SU-DHL-6 (cell line): ENCODE data around the gene DTX3.
"Not testable (repeated sequence)": the region's sequence is repeated elsewhere in the genome, so short reads cannot be mapped to it uniquely, and the experiment has no call there.

Experiments used
- H2AFZ ChIP-seq: fragments of 200-600 bp; sonication (generic); 2 replicates; pipeline ENCODE4 v1.6.1; 2014; ENCODE audit warnings: low read depth, mild to moderate bottlenecking, moderate library complexity, mixed read lengths, antibody characterized with exemption, low read length; ENCODE audit not compliant: severe bottlenecking
- H3F3A ChIP-seq: fragments of 200-600 bp; shearing (Covaris generic); 2 replicates; pipeline ENCODE4 v1.6.0; 2016; ENCODE audit warnings: antibody characterized with exemption, mild to moderate bottlenecking; ENCODE audit not compliant: insufficient read depth
- H3K27ac ChIP-seq: fragments of 200-600 bp; sonication (generic); 2 replicates; pipeline ENCODE4 v1.5.1; 2016; ENCODE audit warnings: low read depth, mild to moderate bottlenecking, low read length, moderate library complexity, mixed read lengths
- H3K27me3 ChIP-seq: fragments of 200-600 bp; sonication (generic), shearing (Covaris generic); 2 replicates; pipeline ENCODE4 v1.6.0; 2014; ENCODE audit warnings: mild to moderate bottlenecking, low read length
- H3K36me3 ChIP-seq: fragments of 200-600 bp; sonication (generic); 2 replicates; pipeline ENCODE4 v1.6.1; 2014; ENCODE audit warnings: mild to moderate bottlenecking, low read length, mixed read lengths
- H3K4me2 ChIP-seq: fragments of 300-600, 200-600 bp; shearing (Covaris generic), sonication (generic); 2 replicates; pipeline ENCODE4 v1.6.0; 2014; ENCODE audit warnings: low read length, low read depth, mild to moderate bottlenecking; ENCODE audit not compliant: poor library complexity, severe bottlenecking
- H3K4me3 ChIP-seq: fragments of 200-600 bp; sonication (generic); 2 replicates; pipeline ENCODE4 v1.5.1; 2014; ENCODE audit warnings: antibody characterized with exemption, low read length, mild to moderate bottlenecking, mixed read lengths; ENCODE audit not compliant: insufficient read depth, poor library complexity, severe bottlenecking
- H3K79me2 ChIP-seq: fragments of 200-600 bp; sonication (generic); 2 replicates; pipeline ENCODE4 v1.6.1; 2014; ENCODE audit warnings: mild to moderate bottlenecking, low read length, moderate library complexity; ENCODE audit not compliant: insufficient read depth
- H3K9ac ChIP-seq: fragments of 200-600 bp; sonication (generic); 2 replicates; pipeline ENCODE4 v1.7.0; 2014; ENCODE audit warnings: mild to moderate bottlenecking, low read length
- H3K9me2 ChIP-seq: fragments of 200-600 bp; sonication (generic); replicated peaks from 2 replicates; pipeline ENCODE4 v1.6.1; 2014; ENCODE audit warnings: low read length; ENCODE audit not compliant: insufficient read depth
- H3K9me3 ChIP-seq: fragments of 200-600 bp; sonication (generic); 2 replicates; pipeline ENCODE4 v1.6.1; 2014; ENCODE audit warnings: low read length, mixed read lengths; ENCODE audit not compliant: insufficient read depth
- H4K20me1 ChIP-seq: fragments of 200-600 bp; sonication (generic); 2 replicates; pipeline ENCODE4 v1.6.1; 2014; ENCODE audit warnings: low read depth, mild to moderate bottlenecking, antibody characterized with exemption, low read length, moderate library complexity, mixed read lengths
- EZH2phosphoT487 ChIP-seq: fragments of 200-600 bp; sonication (generic), shearing (Covaris generic); conservative IDR thresholded peaks from 2 replicates; pipeline ENCODE4 v1.6.1; 2018; ENCODE audit warnings: mild to moderate bottlenecking, antibody characterized with exemption, low read length, moderate library complexity, mixed read lengths
- TF ChIP-seq, protein P1 (sequence below): fragments of 200-600 bp; sonication (generic); IDR thresholded peaks from one replicate; pipeline ENCODE4 v1.5.1; 2017; ENCODE audit warnings: antibody characterized with exemption, mild to moderate bottlenecking, low read length, moderate library complexity; ENCODE audit not compliant: insufficient read depth, poor library complexity, severe bottlenecking

Gene DTX3

DNA sequence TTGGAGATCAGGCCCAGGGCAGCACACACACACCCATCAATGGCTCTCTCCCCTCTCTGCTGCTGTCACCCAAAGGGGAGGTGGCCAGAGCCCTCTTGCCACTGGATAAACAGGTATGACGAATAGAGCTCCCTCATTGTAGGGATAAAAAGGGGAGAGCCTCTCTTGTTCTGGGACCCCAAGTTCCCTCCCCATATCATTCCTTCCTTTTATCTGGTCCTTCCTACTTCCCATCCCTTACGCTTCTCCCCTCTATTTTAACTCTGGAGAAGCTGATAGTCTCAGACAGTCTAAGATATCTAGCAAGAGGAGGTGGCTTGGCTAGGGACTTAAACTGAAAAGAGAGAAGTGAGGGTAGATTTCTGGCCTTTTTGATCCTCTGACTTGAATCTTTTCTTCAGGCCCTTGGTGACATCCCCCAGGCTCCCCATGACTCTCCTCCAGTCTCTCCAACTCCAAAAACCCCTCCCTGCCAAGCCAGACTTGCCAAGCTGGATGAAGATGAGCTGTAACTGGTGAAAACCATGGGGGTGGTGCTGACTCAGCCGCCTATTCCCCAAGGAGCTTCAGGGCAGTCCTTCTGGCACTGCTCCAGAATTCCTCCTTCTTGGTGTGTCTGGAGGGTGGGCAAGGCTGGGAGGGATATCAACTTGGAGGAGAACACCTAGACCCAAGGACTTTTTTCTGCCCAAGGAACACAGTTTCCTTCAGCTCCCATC lies 11.9 kb downstream of the DTX3 start:
- H2AFZ ChIP-seq = no peak overlapping the region
- no peaks in the 10 kb centered on the region for H3K9me3 ChIP-seq
- no peaks in the 10 kb centered on the region for H3K27me3 ChIP-seq
- no peaks in the 10 kb centered on the region for H3K9me2 ChIP-seq
- no peak overlapping the region for H3K27ac ChIP-seq
- H4K20me1 ChIP-seq = no peaks in the 10 kb centered on the region
- no peaks in the 10 kb centered on the region for H3K36me3 ChIP-seq
- no peak overlapping the region for H3K4me2 ChIP-seq
- H3F3A ChIP-seq = no peaks in the 10 kb centered on the region
- no peak overlapping the region for H3K9ac ChIP-seq
- TF ChIP-seq EZH2phosphoT487 = no peak
- TF ChIP-seq, protein P1, sequence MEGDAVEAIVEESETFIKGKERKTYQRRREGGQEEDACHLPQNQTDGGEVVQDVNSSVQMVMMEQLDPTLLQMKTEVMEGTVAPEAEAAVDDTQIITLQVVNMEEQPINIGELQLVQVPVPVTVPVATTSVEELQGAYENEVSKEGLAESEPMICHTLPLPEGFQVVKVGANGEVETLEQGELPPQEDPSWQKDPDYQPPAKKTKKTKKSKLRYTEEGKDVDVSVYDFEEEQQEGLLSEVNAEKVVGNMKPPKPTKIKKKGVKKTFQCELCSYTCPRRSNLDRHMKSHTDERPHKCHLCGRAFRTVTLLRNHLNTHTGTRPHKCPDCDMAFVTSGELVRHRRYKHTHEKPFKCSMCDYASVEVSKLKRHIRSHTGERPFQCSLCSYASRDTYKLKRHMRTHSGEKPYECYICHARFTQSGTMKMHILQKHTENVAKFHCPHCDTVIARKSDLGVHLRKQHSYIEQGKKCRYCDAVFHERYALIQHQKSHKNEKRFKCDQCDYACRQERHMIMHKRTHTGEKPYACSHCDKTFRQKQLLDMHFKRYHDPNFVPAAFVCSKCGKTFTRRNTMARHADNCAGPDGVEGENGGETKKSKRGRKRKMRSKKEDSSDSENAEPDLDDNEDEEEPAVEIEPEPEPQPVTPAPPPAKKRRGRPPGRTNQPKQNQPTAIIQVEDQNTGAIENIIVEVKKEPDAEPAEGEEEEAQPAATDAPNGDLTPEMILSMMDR = no peak
- no peak overlapping the region for H3K4me3 ChIP-seq
- H3K79me2 ChIP-seq = no peaks in the 10 kb centered on the region

DNA sequence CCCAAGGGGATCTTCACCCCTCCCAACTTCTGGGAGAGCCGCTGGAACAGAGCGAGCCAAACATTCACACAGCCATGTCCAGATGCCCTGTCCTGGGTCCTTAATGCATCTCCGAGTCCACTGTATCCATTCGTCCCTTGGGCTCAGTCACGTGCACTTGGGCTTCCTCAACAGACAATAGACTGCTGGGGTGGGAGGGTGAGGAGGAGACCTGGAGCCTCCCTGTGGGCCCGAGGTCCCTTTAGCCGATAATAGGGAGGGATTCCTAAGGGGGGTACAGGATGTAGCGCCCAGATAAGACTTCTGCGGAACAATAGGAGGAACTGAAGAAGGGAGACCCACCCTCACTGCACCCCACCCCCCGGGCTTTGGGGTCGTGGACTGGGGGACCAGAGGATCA lies 13.3 kb downstream of the DTX3 start:
- Histone ChIP-seq H3K27me3 (no peaks in the 10 kb centered on the region), H3K9me3 (no peaks in the 10 kb centered on the region), H3K4me3 (no peak overlapping the region), H4K20me1 (no peaks in the 10 kb centered on the region), H3K36me3 (no peaks in the 10 kb centered on the region), H2AFZ (no peak overlapping the region), H3K9me2 (no peaks in the 10 kb centered on the region), H3F3A (no peaks in the 10 kb centered on the region), H3K79me2 (no peaks in the 10 kb centered on the region), H3K27ac (no peak overlapping the region), H3K9ac (no peak overlapping the region), H3K4me2 (no peak overlapping the region)
- TF ChIP-seq EZH2phosphoT487 = no peak
- TF ChIP-seq, protein P1 = no peak

DNA sequence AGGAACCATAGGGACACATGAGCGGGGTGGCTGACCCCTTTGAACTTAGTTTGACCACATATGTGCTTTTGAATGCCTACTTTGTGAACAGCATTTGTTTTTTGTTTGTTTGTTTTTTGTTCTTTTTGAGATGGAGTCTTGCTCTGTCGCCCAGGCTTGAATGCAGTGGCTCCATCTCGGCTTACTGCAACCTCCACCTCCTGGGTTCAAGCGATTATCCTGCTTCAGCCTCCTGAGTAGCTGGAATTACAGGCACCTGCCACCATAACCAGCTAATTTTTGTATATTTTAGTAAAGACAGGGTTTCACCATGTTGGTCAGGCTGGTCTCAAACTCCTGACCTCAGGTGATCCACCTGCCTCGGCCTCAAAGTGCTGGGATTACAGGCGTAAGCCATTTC lies 13.8 kb downstream of the DTX3 start:
- not testable (repeated sequence) for H3K79me2 ChIP-seq, H4K20me1 ChIP-seq, H3K9me3 ChIP-seq, H3K4me3 ChIP-seq, H3K9ac ChIP-seq, H3K9me2 ChIP-seq, H2AFZ ChIP-seq, H3F3A ChIP-seq, H3K4me2 ChIP-seq, H3K27ac ChIP-seq, H3K27me3 ChIP-seq, H3K36me3 ChIP-seq

DNA sequence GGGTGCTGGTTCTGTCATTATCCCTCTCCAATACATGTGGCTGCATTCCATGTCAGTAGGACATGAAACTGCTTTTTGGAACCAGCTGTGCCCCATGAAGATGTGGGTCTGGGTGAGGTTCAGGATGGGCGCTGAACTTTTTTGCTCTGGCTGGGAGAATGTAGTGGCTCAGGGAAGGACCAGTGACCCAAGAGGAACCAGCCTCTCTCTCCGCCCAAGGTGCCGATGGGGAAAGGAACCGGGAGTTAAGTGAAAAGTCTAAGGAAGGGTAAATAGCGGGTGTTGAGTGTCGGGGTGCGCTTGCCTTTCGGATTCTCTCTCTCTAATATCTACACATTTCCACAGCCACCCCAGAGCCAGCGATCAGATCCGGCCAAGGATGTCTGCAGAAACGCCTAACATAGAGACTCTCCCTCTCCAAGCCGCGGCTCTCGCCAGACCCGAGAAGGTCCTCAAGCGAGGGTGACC lies 14.4 kb downstream of the DTX3 start:
- no peaks in the 10 kb centered on the region for H3K36me3 ChIP-seq
- H2AFZ ChIP-seq = no peak overlapping the region
- H3K79me2 ChIP-seq = no peaks in the 10 kb centered on the region
- no peaks in the 10 kb centered on the region for H3K27me3 ChIP-seq
- no peaks in the 10 kb centered on the region for H3K9me2 ChIP-seq
- no peak overlapping the region for H3K4me2 ChIP-seq
- H4K20me1 ChIP-seq = no peaks in the 10 kb centered on the region
- H3F3A ChIP-seq = no peaks in the 10 kb centered on the region
- no peak overlapping the region for H3K4me3 ChIP-seq
- no peak overlapping the region for H3K27ac ChIP-seq
- no peak overlapping the region for H3K9ac ChIP-seq
- TF ChIP-seq, protein P1 = no peak
- TF ChIP-seq EZH2phosphoT487 = no peak
- no peaks in the 10 kb centered on the region for H3K9me3 ChIP-seq
